ENCODE data around the gene FBRS. TPM values are rescaled to one million over a fixed set of nuclear protein-coding genes. Genes with fewer than 3 reads are reported as not detected.

FBRS gene
- polyA plus RNA-seq, 1 of the 3 experiments (the other 2 are of a cell fraction) = 11.5 TPM

DNA sequence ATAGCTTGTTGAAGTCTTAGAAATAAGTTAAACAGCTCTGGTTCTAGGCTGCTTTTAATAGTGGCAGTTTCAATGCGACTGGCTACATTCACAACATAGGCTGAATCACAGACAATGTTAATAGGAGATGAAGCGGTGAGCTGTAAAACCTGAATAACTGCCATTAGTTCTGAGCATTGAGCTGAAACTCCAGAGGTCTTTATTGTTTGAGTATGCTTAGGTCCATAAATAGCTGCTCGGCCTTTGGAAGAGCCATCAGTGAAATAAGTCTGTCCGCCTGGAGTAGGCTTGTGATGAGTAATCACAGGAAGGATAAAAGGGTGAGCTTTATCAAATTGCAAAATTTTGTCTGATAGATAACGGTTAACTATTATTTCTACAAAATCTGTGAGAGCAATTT lies 38.6 kb upstream of the FBRS start:
- Histone ChIP-seq H3K9me3 (no peaks in the 10 kb centered on the region), H3K79me2 (ENCODE audit: insufficient read depth) (no peaks in the 10 kb centered on the region), H3K9me2 (no peaks in the 10 kb centered on the region), H3K27me3 (ENCODE audit: insufficient read depth) (no peaks in the 10 kb centered on the region), H4K20me1 (ENCODE audit: insufficient read depth) (no peaks in the 10 kb centered on the region), H3K9ac (no peak overlapping the region), H3K36me3 (replicated peaks in 1 of 2; ENCODE audit: control insufficient read depth in 1 of 2, insufficient read depth in 2 of 2, low read length in 1 of 2) (no peaks in the 10 kb centered on the region), H3K4me3 (ENCODE audit: low read depth in 2 of 2, low read length in 1 of 2) (no peak overlapping the region), H2AFZ (ENCODE audit: low read depth) (no peak overlapping the region), H3K4me1 (ENCODE audit: control insufficient read depth in 1 of 2, insufficient read depth in 2 of 2, low read depth in 1 of 2, low read length in 1 of 2) (peaks cover 0 to 4% of the 10 kb centered on the region in 2 experiments; a peak in 1 of 4 replicates), H3K27ac (ENCODE audit: low read depth in 2 of 2, low read length in 1 of 2) (no peak overlapping the region), H3F3A (replicated peaks; ENCODE audit: insufficient read depth) (no peaks in the 10 kb centered on the region), H3K4me2 (no peak overlapping the region)
- ChIA-PET CTCF (interaction anchor here (0.9 to 1.9 kb wide), 4 partner anchors 9 to 190 kb away, joined by 3 to 11 read pairs (median 4); partner anchors contain the start of gene DCTPP1), POLR2A (no interaction called here)
- DNase-seq = no peak
- WGBS (ENCODE audit: low lambda C conversion rate) = 76% methylated on average over 5 of the region's 5 CpGs
- TF ChIP-seq, protein P1, sequence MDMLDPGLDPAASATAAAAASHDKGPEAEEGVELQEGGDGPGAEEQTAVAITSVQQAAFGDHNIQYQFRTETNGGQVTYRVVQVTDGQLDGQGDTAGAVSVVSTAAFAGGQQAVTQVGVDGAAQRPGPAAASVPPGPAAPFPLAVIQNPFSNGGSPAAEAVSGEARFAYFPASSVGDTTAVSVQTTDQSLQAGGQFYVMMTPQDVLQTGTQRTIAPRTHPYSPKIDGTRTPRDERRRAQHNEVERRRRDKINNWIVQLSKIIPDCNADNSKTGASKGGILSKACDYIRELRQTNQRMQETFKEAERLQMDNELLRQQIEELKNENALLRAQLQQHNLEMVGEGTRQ (IDR thresholded peaks at IDR 0.05; ENCODE audit: borderline replicate concordance, low read depth, low read length) = no peak
- TF ChIP-seq EP300 (IDR thresholded peaks at IDR 0.05; ENCODE audit: borderline replicate concordance in 1 of 2, low read depth in 1 of 2, low read length in 1 of 2) (no peak), SMC3 (IDR thresholded peaks at IDR 0.05; ENCODE audit: low read depth, low read length) (no peak), NRF1 (IDR thresholded peaks at IDR 0.05; ENCODE audit: low read depth, low read length) (no peak), TAF1 (IDR thresholded peaks at IDR 0.05; ENCODE audit: borderline replicate concordance, low read depth, low read length) (no peak), PBX3 (IDR thresholded peaks at IDR 0.05) (no peak), SIN3A (IDR thresholded peaks at IDR 0.05; ENCODE audit: borderline replicate concordance, low read depth, low read length) (no peak), RFX5 (IDR thresholded peaks at IDR 0.05; ENCODE audit: low read length) (no peak), RCOR1 (IDR thresholded peaks at IDR 0.05; ENCODE audit: low read length) (no peak), GABPA (IDR thresholded peaks at IDR 0.05; ENCODE audit: low read depth) (no peak), YY1 (IDR thresholded peaks at IDR 0.05; ENCODE audit: low read depth) (no peak), MEF2A (IDR thresholded peaks at IDR 0.05; ENCODE audit: borderline replicate concordance, low read depth) (no peak), CTCF (IDR thresholded peaks at IDR 0.05) (no peak), ZBTB33 (IDR thresholded peaks at IDR 0.05; ENCODE audit: borderline replicate concordance, low read depth) (no peak), GATA2 (CRISPR knock-in tag; IDR thresholded peaks at IDR 0.05) (no peak), NFIC (IDR thresholded peaks at IDR 0.05; ENCODE audit: borderline replicate concordance) (no peak), FOXM1 (IDR thresholded peaks at IDR 0.05; ENCODE audit: low read depth) (no peak)

Data from SK-N-SH (cell line).